NCI-H187 (cell line): ENCODE results near the gene SUN2.
A peak's percentile ranks its signal among the peaks of the same experiment; 100 is the strongest.

ENCODE experiments used
- DNase-seq, 2 experiments: peaks; one replicate each; lab custom pipeline; 2025; lab: John Stamatoyannopoulos, UW

The SUN2 gene

GRCh38 chr22:38716271-38716670 is 39.5 kb downstream of the SUN2 start:
- no peak for DNase-seq

GRCh38 chr22:38715852-38716251 is 39.9 kb downstream of the SUN2 start:
- DNase-seq = no peak

GRCh38 chr22:38715176-38715764 is 40.5 kb downstream of the SUN2 start:
- no peak for DNase-seq

GRCh38 chr22:38713921-38714320 is 41.9 kb downstream of the SUN2 start:
- DNase-seq = no peak

GRCh38 chr22:38712486-38713207 is 43.2 kb downstream of the SUN2 start:
- no peak for DNase-seq

- no peak for DNase-seq
Observed at GRCh38 chr22:38710866-38711265, 44.9 kb downstream of the SUN2 start.

- DNase-seq = no peak
Observed at GRCh38 chr22:38710351-38710750, 45.4 kb downstream of the SUN2 start.

GRCh38 chr22:38709306-38709705 is 46.5 kb downstream of the SUN2 start:
- no peak for DNase-seq

GRCh38 chr22:38707984-38708383 is 47.8 kb downstream of the SUN2 start:
- no peak for DNase-seq

GRCh38 chr22:38707346-38707745 is 48.5 kb downstream of the SUN2 start:
- DNase-seq = no peak

- no peak for DNase-seq
Observed at GRCh38 chr22:38706901-38707195, 49.0 kb downstream of the SUN2 start.

- DNase-seq = no peak
Observed at GRCh38 chr22:38706101-38706900, 49.5 kb downstream of the SUN2 start.

- peak; percentile 98 to 99 for DNase-seq
Observed at GRCh38 chr22:38705235-38706100, 50.3 kb downstream of the SUN2 start, which contains the start of gene GTPBP1. Gene GTPBP1 (plus strand): TSS chr22:38705944. CDS start chr22:38705956, 12 bp downstream.

- no peak for DNase-seq
Observed at GRCh38 chr22:38704654-38705234, 51.1 kb downstream of the SUN2 start.

- peak; percentile 45 to 69 for DNase-seq
Observed at GRCh38 chr22:38700789-38701628, 54.8 kb downstream of the SUN2 start, which contains the start of gene JOSD1. Gene JOSD1 (minus strand): TSS chr22:38700943. CDS start chr22:38699987, 956 bp downstream.

- DNase-seq = peak in 1 of 2 experiments; percentile 43
Observed at GRCh38 chr22:38700270-38700788, 55.5 kb downstream of the SUN2 start.

- no peak for DNase-seq
Observed at GRCh38 chr22:38699784-38700183, 56.0 kb downstream of the SUN2 start.

- DNase-seq = no peak
Observed at GRCh38 chr22:38699143-38699542, 56.7 kb downstream of the SUN2 start.

- DNase-seq = no peak
Observed at GRCh38 chr22:38698407-38699094, 57.2 kb downstream of the SUN2 start.
